Esophagus muscularis mucosa (tissue), 4 donors: ENCODE measurements around the gene SLC39A11. TPM values are rescaled to one million over a fixed set of nuclear protein-coding genes. Genes with fewer than 3 reads are reported as not detected.

Experiments
- DNase-seq: peaks from one replicate; pipeline ENCODE4 v3.0.0-alpha.2; 2017; ENCODE audit errors: extremely low spot score
- H3K27ac ChIP-seq, 4 donors: fragments of 200-600 bp; sonication (generic); replicated peaks in 1 of 4; 1 replicate in 3 of 4; 2 replicates in 1 of 4; pipeline ENCODE4 v1.5.1; 2016 to 2019; ENCODE audit warnings: mild to moderate bottlenecking in 1 of 4
- H3K27me3 ChIP-seq, 4 donors: fragments of 200-600 bp; sonication (generic); one replicate each; pipeline versions ENCODE4 v1.5.1 to v1.6.0; 2016 to 2019
- H3K36me3 ChIP-seq, 4 donors: fragments of 200-600 bp; sonication (generic); one replicate each; pipeline ENCODE4 v1.5.1; 2016 to 2019
- H3K4me1 ChIP-seq, 4 donors: fragments of 200-600 bp; sonication (generic); one replicate each; pipeline ENCODE4 v1.5.1; 2016 to 2019
- H3K4me3 ChIP-seq, 4 donors: fragments of 200-600 bp; sonication (generic); 1 replicate in 2 of 4; 2 replicates in 2 of 4; pipeline ENCODE4 v1.5.1; 2016 to 2019; ENCODE audit warnings: mild to moderate bottlenecking in 4 of 4, moderate library complexity in 1 of 4
- H3K9me3 ChIP-seq, 4 donors: fragments of 200-600 bp; sonication (generic); 1 replicate in 3 of 4; 2 replicates in 1 of 4; pipeline ENCODE4 v1.5.1; 2016 to 2019
- EP300 ChIP-seq: sonication (generic); formaldehyde crosslinking; IDR thresholded peaks from one replicate; pipeline ENCODE4 v1.6.1; 2017; ENCODE audit warnings: antibody characterized with exemption
- POLR2A ChIP-seq: fragments of 450-650 bp; IDR thresholded peaks from one replicate; pipeline ENCODE4 v1.6.1; 2017; ENCODE audit warnings: antibody characterized with exemption, moderate library complexity, mild to moderate bottlenecking, low read depth
- POLR2AphosphoS5 ChIP-seq, 2 donors: sonication (generic); formaldehyde crosslinking; IDR thresholded peaks; one replicate each; pipeline ENCODE4 v1.6.1; 2017; ENCODE audit warnings: antibody characterized with exemption in 2 of 2
- WGBS: methylation state at CpG from one replicate; pipeline ENCODE4 v1.1.5; 2018; 5-methylcytosine and 5-hydroxymethylcytosine counted together
- intact Hi-C: fragments of 100-400 bp; cut with DNase I; formaldehyde crosslinking; loops from one replicate; pipeline ENCODE4 v1.15.1; 2023
- total RNA-seq, 4 donors: library from RNA; depleted of rRNA; stranded (reverse); fragments of >200 nt; gene quantifications; one replicate each; pipeline versions ENCODE4 v1.1.0 to v1.2.1, GENCODE V29; 2016
- TF ChIP-seq, protein P1 (sequence below), 3 experiments: fragments of 200-600 bp in 2 of 3; fragments of 450-650 bp in 1 of 3; sonication (generic) in 2 of 3; IDR thresholded peaks; one replicate each; pipeline ENCODE4 v1.5.1; 2017 to 2019; ENCODE audit warnings: antibody characterized with exemption in 3 of 3, mild to moderate bottlenecking in 2 of 3, moderate library complexity in 1 of 3

Gene SLC39A11
- total RNA-seq, 4 donors from 2014 or later = 7.5 to 20.2 (median 18.4) TPM

GRCh38 chr17:72879877-72880276 lies 212.6 kb downstream of the SLC39A11 start:
- H3K27me3 ChIP-seq = no peaks in the 10 kb centered on the region
- DNase-seq = no peak
- TF ChIP-seq, protein P1, sequence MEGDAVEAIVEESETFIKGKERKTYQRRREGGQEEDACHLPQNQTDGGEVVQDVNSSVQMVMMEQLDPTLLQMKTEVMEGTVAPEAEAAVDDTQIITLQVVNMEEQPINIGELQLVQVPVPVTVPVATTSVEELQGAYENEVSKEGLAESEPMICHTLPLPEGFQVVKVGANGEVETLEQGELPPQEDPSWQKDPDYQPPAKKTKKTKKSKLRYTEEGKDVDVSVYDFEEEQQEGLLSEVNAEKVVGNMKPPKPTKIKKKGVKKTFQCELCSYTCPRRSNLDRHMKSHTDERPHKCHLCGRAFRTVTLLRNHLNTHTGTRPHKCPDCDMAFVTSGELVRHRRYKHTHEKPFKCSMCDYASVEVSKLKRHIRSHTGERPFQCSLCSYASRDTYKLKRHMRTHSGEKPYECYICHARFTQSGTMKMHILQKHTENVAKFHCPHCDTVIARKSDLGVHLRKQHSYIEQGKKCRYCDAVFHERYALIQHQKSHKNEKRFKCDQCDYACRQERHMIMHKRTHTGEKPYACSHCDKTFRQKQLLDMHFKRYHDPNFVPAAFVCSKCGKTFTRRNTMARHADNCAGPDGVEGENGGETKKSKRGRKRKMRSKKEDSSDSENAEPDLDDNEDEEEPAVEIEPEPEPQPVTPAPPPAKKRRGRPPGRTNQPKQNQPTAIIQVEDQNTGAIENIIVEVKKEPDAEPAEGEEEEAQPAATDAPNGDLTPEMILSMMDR (IDR thresholded peaks at IDR 0.05) = no peak
- no peak for TF ChIP-seq POLR2AphosphoS5 (IDR thresholded peaks at IDR 0.05)
- no peak for TF ChIP-seq POLR2A
- TF ChIP-seq EP300 = no peak
- no peak overlapping the region for H3K27ac ChIP-seq
- peaks cover 0 to 12% (median 5%) of the 10 kb centered on the region in 4 donors for H3K36me3 ChIP-seq
- WGBS = 96% methylated on average over 2 of the region's 2 CpGs
- H3K4me3 ChIP-seq = no peak overlapping the region
- H3K4me1 ChIP-seq = no peaks in the 10 kb centered on the region
- H3K9me3 ChIP-seq = peaks cover 0 to 31% (median 11%) of the 10 kb centered on the region in 4 donors
- intact Hi-C loops = no loop called here

- TF ChIP-seq, protein P1 (IDR thresholded peaks at IDR 0.05) = no peak
- TF ChIP-seq EP300 (no peak), POLR2AphosphoS5 (IDR thresholded peaks at IDR 0.05) (no peak), POLR2A (no peak)
- Histone ChIP-seq H3K4me1 (no peaks in the 10 kb centered on the region), H3K27ac (no peak overlapping the region), H3K4me3 (no peak overlapping the region), H3K36me3 (peaks cover 0 to 15% (median 5%) of the 10 kb centered on the region in 4 donors), H3K27me3 (no peaks in the 10 kb centered on the region), H3K9me3 (peaks cover 0 to 31% (median 11%) of the 10 kb centered on the region in 4 donors)
- WGBS = 93% methylated on average over 6 of the region's 6 CpGs
- no peak for DNase-seq
- intact Hi-C loops = no loop called here
Measured at GRCh38 chr17:72878975-72879660, 213.4 kb downstream of the SLC39A11 start.

- H3K36me3 ChIP-seq = peaks cover 0 to 12% (median 5%) of the 10 kb centered on the region in 4 donors
- H3K4me1 ChIP-seq = no peaks in the 10 kb centered on the region
- intact Hi-C loops = no loop called here
- DNase-seq = no peak
- no peak overlapping the region for H3K4me3 ChIP-seq
- no peak for TF ChIP-seq POLR2A
- no peak for TF ChIP-seq POLR2AphosphoS5 (IDR thresholded peaks at IDR 0.05)
- no peak for TF ChIP-seq EP300
- TF ChIP-seq, protein P1 (IDR thresholded peaks at IDR 0.05) = no peak
- 98% methylated on average over 8 of the region's 8 CpGs for WGBS
- peaks cover 0 to 31% (median 11%) of the 10 kb centered on the region in 4 donors for H3K9me3 ChIP-seq
- H3K27me3 ChIP-seq = no peaks in the 10 kb centered on the region
- no peak overlapping the region for H3K27ac ChIP-seq
Measured at GRCh38 chr17:72877348-72877747, 215.1 kb downstream of the SLC39A11 start.

- intact Hi-C loops = no loop called here
- Histone ChIP-seq H3K4me3 (no peak overlapping the region), H3K4me1 (no peaks in the 10 kb centered on the region), H3K27me3 (no peaks in the 10 kb centered on the region), H3K36me3 (peaks cover 0 to 12% (median 5%) of the 10 kb centered on the region in 4 donors), H3K9me3 (peaks cover 0 to 31% (median 11%) of the 10 kb centered on the region in 4 donors), H3K27ac (no peak overlapping the region)
- DNase-seq = no peak
- 100% methylated on average over 1 of the region's 1 CpG for WGBS
- TF ChIP-seq EP300 (no peak), POLR2A (no peak), POLR2AphosphoS5 (IDR thresholded peaks at IDR 0.05) (no peak)
- TF ChIP-seq, protein P1 (IDR thresholded peaks at IDR 0.05) = no peak
Measured at GRCh38 chr17:72876413-72876812, 216.1 kb downstream of the SLC39A11 start.
